ENCODE data around the gene GIMAP2.

- TF ChIP-seq CTCF (IDR thresholded peaks at IDR 0.05; ENCODE audit: low read length) (no peak), EZH2 (IDR thresholded peaks at IDR 0.05; ENCODE audit: borderline replicate concordance, low read length) (no peak)
Observed at GRCh38 chr7:150642926-150643325, 42.6 kb upstream of the GIMAP2 start.

Data from OCI-LY1 (cell line).